ENCODE results near the gene MAP3K21.

The MAP3K21 gene

GRCh38 chr1:233323718-233324117 is 3.8 kb upstream of the MAP3K21 start:
- no peak overlapping the region for H3K27ac ChIP-seq
- no peak for DNase-seq (ENCODE audit: low read depth, low spot score)

GRCh38 chr1:233326319-233326718 is 1.2 kb upstream of the MAP3K21 start:
- no peak overlapping the region for H3K27ac ChIP-seq
- DNase-seq (ENCODE audit: low read depth, low spot score): no peak

- no peak overlapping the region for H3K27ac ChIP-seq
- DNase-seq (ENCODE audit: low read depth, low spot score): peak; percentile 83
Observed at GRCh38 chr1:233326811-233327650, 493 bp upstream of the MAP3K21 start.

GRCh38 chr1:233328142-233328921 is 808 bp downstream of the MAP3K21 start:
- no peak for DNase-seq (ENCODE audit: low read depth, low spot score)
- H3K27ac ChIP-seq: peak overlapping the region; percentile 29

GRCh38 chr1:233331676-233332519 is 4.4 kb downstream of the MAP3K21 start:
- DNase-seq (ENCODE audit: low read depth, low spot score): no peak

GRCh38 chr1:233333086-233333485 is 5.6 kb downstream of the MAP3K21 start:
- DNase-seq (ENCODE audit: low read depth, low spot score): no peak
- H3K27ac ChIP-seq: no peak overlapping the region

More at GRCh38 chr1:233331676-233332519, 4.4 kb downstream of the MAP3K21 start:
- no peak overlapping the region for H3K27ac ChIP-seq

GRCh38 chr1:233334092-233334491 is 6.6 kb downstream of the MAP3K21 start:
- no peak for DNase-seq (ENCODE audit: low read depth, low spot score)
- H3K27ac ChIP-seq: no peak overlapping the region

GRCh38 chr1:233336554-233337456 is 9.3 kb downstream of the MAP3K21 start:
- H3K27ac ChIP-seq: no peak overlapping the region
- no peak for DNase-seq (ENCODE audit: low read depth, low spot score)

GRCh38 chr1:233337505-233337904 is 10.0 kb downstream of the MAP3K21 start:
- DNase-seq (ENCODE audit: low read depth, low spot score): no peak

GRCh38 chr1:233338102-233338501 is 10.6 kb downstream of the MAP3K21 start:
- no peak for DNase-seq (ENCODE audit: low read depth, low spot score)
- no peak overlapping the region for H3K27ac ChIP-seq

More at GRCh38 chr1:233337505-233337904, 10.0 kb downstream of the MAP3K21 start:
- H3K27ac ChIP-seq: no peak overlapping the region

- no peak overlapping the region for H3K27ac ChIP-seq
- DNase-seq (ENCODE audit: low read depth, low spot score): no peak
Observed at GRCh38 chr1:233340031-233340555, 12.6 kb downstream of the MAP3K21 start.

- no peak overlapping the region for H3K27ac ChIP-seq
- DNase-seq (ENCODE audit: low read depth, low spot score): no peak
Observed at GRCh38 chr1:233340966-233341516, 13.5 kb downstream of the MAP3K21 start.

- DNase-seq (ENCODE audit: low read depth, low spot score): no peak
- no peak overlapping the region for H3K27ac ChIP-seq
Observed at GRCh38 chr1:233342086-233342485, 14.6 kb downstream of the MAP3K21 start.

GRCh38 chr1:233343262-233343661 is 15.7 kb downstream of the MAP3K21 start:
- no peak overlapping the region for H3K27ac ChIP-seq
- no peak for DNase-seq (ENCODE audit: low read depth, low spot score)

GRCh38 chr1:233347338-233347737 is 19.8 kb downstream of the MAP3K21 start:
- H3K27ac ChIP-seq: no peak overlapping the region
- DNase-seq (ENCODE audit: low read depth, low spot score): no peak

- no peak for DNase-seq (ENCODE audit: low read depth, low spot score)
- no peak overlapping the region for H3K27ac ChIP-seq
Observed at GRCh38 chr1:233349137-233349536, 21.6 kb downstream of the MAP3K21 start.

GRCh38 chr1:233354983-233355382 is 27.5 kb downstream of the MAP3K21 start:
- no peak overlapping the region for H3K27ac ChIP-seq
- no peak for DNase-seq (ENCODE audit: low read depth, low spot score)

- no peak for DNase-seq (ENCODE audit: low read depth, low spot score)
- no peak overlapping the region for H3K27ac ChIP-seq
Observed at GRCh38 chr1:233355841-233356704, 28.5 kb downstream of the MAP3K21 start.

Data from epithelial cell of prostate (primary cell).